Regular cardiac myocyte (primary cell): ENCODE results near the gene POMGNT1. TPM values are rescaled to one million over a fixed set of nuclear protein-coding genes. Genes with fewer than 3 reads are reported as not detected.

Source experiments
- total RNA-seq: library from RNA; depleted of rRNA; stranded (reverse); fragments of >200 nt; gene quantifications from 2 replicates; pipeline ENCODE4 v1.2.3, GENCODE V29; 2014

The POMGNT1 gene
- 48.5 and 80.7 TPM in 2 replicates for total RNA-seq

GRCh38 chr1:46197964-46198811 is at the start of gene POMGNT1:
TSS of gene POMGNT1 (minus strand) at chr1:46198434. CDS start at chr1:46197821, 613 bp downstream.

GRCh38 chr1:46247436-46248121 is 49.3 kb upstream of the POMGNT1 start, which contains the start of gene RAD54L:
TSS of gene RAD54L (plus strand) at chr1:46247763. CDS start at chr1:46248406, 643 bp downstream.

GRCh38 chr1:46176211-46176865 is 21.9 kb downstream of the POMGNT1 start, which contains the start of gene P3R3URF:
TSS of gene P3R3URF (minus strand) at chr1:46176488. CDS start at chr1:46176471, 17 bp downstream.

GRCh38 chr1:46174448-46175231 is 23.6 kb downstream of the POMGNT1 start, which contains the start of gene TSPAN1:
TSS of gene TSPAN1 (plus strand) at chr1:46175087. CDS start at chr1:46181108, 6,021 bp downstream.

Other genes starting within 250 kb of the POMGNT1 start
- gene PIK3R3, start 65.8 kb downstream of the POMGNT1 start, total RNA-seq = 4.5 and 5.0 TPM in 2 replicates
- gene TSPAN1, start 23.3 kb downstream of the POMGNT1 start, total RNA-seq = 0.56 and 0.58 TPM in 2 replicates
- not detected in 2 replicates for gene P3R3URF, start 21.9 kb downstream of the POMGNT1 start, total RNA-seq
- 3.3 and 3.9 TPM in 2 replicates for gene LURAP1, start 4.9 kb upstream of the POMGNT1 start, total RNA-seq
- gene RAD54L, start 49.3 kb upstream of the POMGNT1 start, total RNA-seq = 1.4 and 5.6 TPM in 2 replicates
- gene LRRC41, start 105.2 kb upstream of the POMGNT1 start, total RNA-seq = 89.5 and 103 TPM in 2 replicates
- gene UQCRH, start 105.3 kb upstream of the POMGNT1 start, total RNA-seq = 491 and 703 TPM in 2 replicates
- 12.4 and 19.2 TPM in 2 replicates for gene NSUN4, start 142.4 kb upstream of the POMGNT1 start, total RNA-seq
- gene FAAH, start 195.9 kb upstream of the POMGNT1 start, total RNA-seq = 2.0 and 3.5 TPM in 2 replicates